Smooth muscle cell (in vitro differentiated cells): ENCODE data around the gene TCF25. TPM values are rescaled to one million over a fixed set of nuclear protein-coding genes. Genes with fewer than 3 reads are reported as not detected.

Experiments used
- DNase-seq: peaks from one replicate; lab custom pipeline; 2025; ENCODE audit not compliant: unreplicated experiment; lab: John Stamatoyannopoulos, UW
- H2AFZ ChIP-seq: fragments of 200-600 bp; sonication (generic); 2 replicates; pipeline ENCODE4 v1.6.0; 2016; ENCODE audit warnings: antibody characterized with exemption, low read depth, mild to moderate bottlenecking
- H3F3A ChIP-seq: fragments of 200-600 bp; sonication (generic); 2 replicates; pipeline ENCODE4 v1.6.0; 2017; ENCODE audit warnings: antibody characterized with exemption, low read depth
- H3K27ac ChIP-seq: fragments of 200-600 bp; sonication (generic); 2 replicates; pipeline ENCODE4 v1.5.1; 2016; ENCODE audit warnings: low read depth, mild to moderate bottlenecking
- H3K27me3 ChIP-seq: fragments of 200-600 bp; sonication (generic); 2 replicates; pipeline ENCODE4 v1.6.1; 2016; ENCODE audit warnings: low read depth, mild to moderate bottlenecking
- H3K36me3 ChIP-seq: fragments of 200-600 bp; sonication (generic); 2 replicates; pipeline ENCODE4 v1.5.1; 2016; ENCODE audit warnings: low read depth
- H3K4me1 ChIP-seq: fragments of 200-600 bp; sonication (generic); 2 replicates; pipeline ENCODE4 v1.5.1; 2016; ENCODE audit warnings: low read depth
- H3K4me2 ChIP-seq: fragments of 200-600 bp; sonication (generic); 2 replicates; pipeline ENCODE4 v1.6.0; 2016; ENCODE audit warnings: mild to moderate bottlenecking
- H3K4me3 ChIP-seq: fragments of 200-600 bp; sonication (generic); 2 replicates; pipeline ENCODE4 v1.5.1; 2016; ENCODE audit warnings: mild to moderate bottlenecking
- H3K79me2 ChIP-seq: fragments of 200-600 bp; sonication (generic); 2 replicates; pipeline ENCODE4 v1.6.0; 2016; ENCODE audit warnings: low read depth, mild to moderate bottlenecking
- H3K9ac ChIP-seq: fragments of 200-600 bp; sonication (generic); 2 replicates; pipeline ENCODE4 v1.6.0; 2016; ENCODE audit warnings: low read depth
- H3K9me3 ChIP-seq: fragments of 200-600 bp; sonication (generic); replicated peaks from 2 replicates; pipeline ENCODE4 v1.5.1; 2016; ENCODE audit warnings: low read depth
- H4K20me1 ChIP-seq: fragments of 200-600 bp; sonication (generic); 2 replicates; pipeline ENCODE4 v1.6.0; 2016; ENCODE audit warnings: low read depth
- CTCF ChIP-seq: fragments of 200-600 bp; sonication (generic); IDR thresholded peaks from 2 replicates; pipeline ENCODE4 v1.5.1; 2017; ENCODE audit warnings: borderline replicate concordance, mild to moderate bottlenecking, antibody characterized with exemption; ENCODE audit not compliant: insufficient read depth, poor library complexity, severe bottlenecking
- WGBS: methylation state at CpG from one replicate; pipeline ENCODE4 v1.1.7; 2016; ENCODE audit warnings: low lambda C conversion rate; 5-methylcytosine and 5-hydroxymethylcytosine counted together
- polyA plus RNA-seq: library from polyadenylated mRNA; unstranded; fragments of >200 nt; fragmentation: Nextera tagmentation; extraction: Ambion mirVana; gene quantifications from 2 replicates; pipeline ENCODE4 v1.2.1, GENCODE V29; 2016
- total RNA-seq: library from RNA; depleted of rRNA; stranded (reverse); fragments of >200 nt; gene quantifications from 2 replicates; pipeline ENCODE4 v1.2.3, GENCODE V29; 2014

TCF25 gene
- total and polyA plus RNA-seq, 2 experiments from 2014 or later: 99.8 to 174 TPM

GRCh38 chr16:89904606-89905510 lies 31.5 kb downstream of the TCF25 start:
- H3F3A ChIP-seq: no peaks in the 10 kb centered on the region
- H3K27me3 ChIP-seq: no peaks in the 10 kb centered on the region
- H4K20me1 ChIP-seq: peaks cover 30% of the 10 kb centered on the region
- no peaks in the 10 kb centered on the region for H3K36me3 ChIP-seq
- no peaks in the 10 kb centered on the region for H3K4me1 ChIP-seq
- no peak overlapping the region for H3K4me3 ChIP-seq
- TF ChIP-seq CTCF: no peak
- H2AFZ ChIP-seq: no peak overlapping the region
- WGBS: 91% methylated on average over 31 of the region's 31 CpGs
- no peak overlapping the region for H3K27ac ChIP-seq
- H3K9me3 ChIP-seq: no peaks in the 10 kb centered on the region
- H3K4me2 ChIP-seq: no peak overlapping the region
- no peak overlapping the region for H3K9ac ChIP-seq
- H3K79me2 ChIP-seq: no peaks in the 10 kb centered on the region
- DNase-seq: no peak

DNA sequence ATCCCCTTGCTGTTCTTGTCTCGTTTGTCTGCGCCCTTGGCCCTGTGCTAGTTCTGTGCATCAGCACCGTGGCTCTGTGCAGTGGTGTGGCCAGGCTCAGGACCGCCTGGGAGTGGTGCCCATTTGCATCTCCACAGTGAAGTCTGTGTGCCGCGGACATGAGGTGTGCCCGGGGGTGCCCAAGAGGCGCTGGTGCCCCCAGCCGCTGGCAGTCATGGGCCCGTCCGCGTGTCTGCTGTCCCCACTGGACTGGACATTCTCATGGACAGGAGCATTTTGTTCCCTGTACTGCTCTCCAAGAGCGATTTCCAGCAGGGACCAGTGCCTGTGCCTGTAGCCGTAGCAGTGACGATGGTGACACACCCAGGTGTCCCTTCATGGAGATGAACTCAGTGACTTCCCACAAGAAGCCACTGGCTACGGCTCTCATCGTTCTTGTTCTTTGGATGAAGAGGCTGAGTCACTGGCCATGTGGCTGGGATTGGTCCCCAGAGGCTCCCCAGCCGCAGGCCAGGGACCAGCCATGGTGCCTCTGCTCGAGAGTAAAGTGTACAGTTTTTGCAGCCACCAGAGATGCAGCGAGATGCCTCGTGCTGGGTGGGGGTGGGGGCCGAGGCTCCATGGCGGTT lies 32.2 kb downstream of the TCF25 start:
- TF ChIP-seq CTCF: no peak
- no peaks in the 10 kb centered on the region for H3F3A ChIP-seq
- H3K27me3 ChIP-seq: no peaks in the 10 kb centered on the region
- H4K20me1 ChIP-seq: peaks cover 29% of the 10 kb centered on the region
- H3K36me3 ChIP-seq: no peaks in the 10 kb centered on the region
- H3K4me3 ChIP-seq: no peak overlapping the region
- H3K27ac ChIP-seq: no peak overlapping the region
- H3K79me2 ChIP-seq: no peaks in the 10 kb centered on the region
- no peak for DNase-seq
- 96% methylated on average over 23 of the region's 23 CpGs for WGBS
- H3K4me2 ChIP-seq: no peak overlapping the region
- no peak overlapping the region for H2AFZ ChIP-seq
- no peak overlapping the region for H3K9ac ChIP-seq
- no peaks in the 10 kb centered on the region for H3K4me1 ChIP-seq
- no peaks in the 10 kb centered on the region for H3K9me3 ChIP-seq

- no peaks in the 10 kb centered on the region for H3K36me3 ChIP-seq
- no peak overlapping the region for H3K4me2 ChIP-seq
- no peak for TF ChIP-seq CTCF
- WGBS: 98% methylated on average over 40 of the region's 40 CpGs
- H3K27me3 ChIP-seq: no peaks in the 10 kb centered on the region
- no peaks in the 10 kb centered on the region for H3F3A ChIP-seq
- H4K20me1 ChIP-seq: peaks cover 25% of the 10 kb centered on the region
- H3K4me1 ChIP-seq: no peaks in the 10 kb centered on the region
- H3K27ac ChIP-seq: no peak overlapping the region
- H3K9me3 ChIP-seq: no peaks in the 10 kb centered on the region
- no peaks in the 10 kb centered on the region for H3K79me2 ChIP-seq
- no peak for DNase-seq
- no peak overlapping the region for H3K4me3 ChIP-seq
- no peak overlapping the region for H3K9ac ChIP-seq
- no peak overlapping the region for H2AFZ ChIP-seq
Observed at GRCh38 chr16:89906140-89907025, 33.0 kb downstream of the TCF25 start.
